Upper lobe of left lung (tissue), 4 donors: ENCODE results near the gene ADCY7.

Experiments
- CTCF ChIP-seq, 6 experiments: fragments of 450-650 bp in 4 of 6; fragments of 200-600 bp in 2 of 6; sonication (generic) in 2 of 6; IDR thresholded peaks; one replicate each; pipeline ENCODE4 v1.5.1; 2016 to 2019; ENCODE audit warnings: antibody characterized with exemption in 6 of 6
- EP300 ChIP-seq, 4 donors: sonication (generic); formaldehyde crosslinking; IDR thresholded peaks; one replicate each; pipeline ENCODE4 v1.5.1; 2017; ENCODE audit warnings: antibody characterized with exemption in 4 of 4, control low read depth in 2 of 4

GRCh38 chr16:50308237-50308965, 42.0 kb downstream of the ADCY7 start:
- TF ChIP-seq EP300 (IDR thresholded peaks at IDR 0.05) (no peak), CTCF (IDR thresholded peaks at IDR 0.05) (no peak)
